NOMO-1 treated with DMSO at 0.1 percent for 48 hours (cell line): ENCODE results near the gene NEUROD2.

Experiments used
- DNase-seq: peaks from one replicate; lab custom pipeline; 2025; ENCODE audit not compliant: unreplicated experiment; lab: John Stamatoyannopoulos, UW

NEUROD2 gene

DNA sequence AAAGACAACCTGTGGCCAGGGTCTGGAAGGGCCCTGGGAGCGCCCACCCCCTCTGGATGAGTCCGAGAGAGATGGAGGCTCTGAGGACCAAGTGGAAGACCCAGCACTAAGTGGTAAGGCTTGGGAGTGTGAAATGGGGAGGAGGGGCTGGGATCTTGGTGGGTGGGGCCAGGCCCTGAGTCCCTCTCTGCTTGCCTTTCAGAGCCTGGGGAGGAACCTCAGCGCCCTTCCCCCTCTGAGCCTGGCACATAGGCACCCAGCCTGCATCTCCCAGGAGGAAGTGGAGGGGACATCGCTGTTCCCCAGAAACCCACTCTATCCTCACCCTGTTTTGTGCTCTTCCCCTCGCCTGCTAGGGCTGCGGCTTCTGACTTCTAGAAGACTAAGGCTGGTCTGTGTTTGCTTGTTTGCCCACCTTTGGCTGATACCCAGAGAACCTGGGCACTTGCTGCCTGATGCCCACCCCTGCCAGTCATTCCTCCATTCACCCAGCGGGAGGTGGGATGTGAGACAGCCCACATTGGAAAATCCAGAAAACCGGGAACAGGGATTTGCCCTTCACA, 28.0 kb upstream of the NEUROD2 start:
- no peak for DNase-seq

DNA sequence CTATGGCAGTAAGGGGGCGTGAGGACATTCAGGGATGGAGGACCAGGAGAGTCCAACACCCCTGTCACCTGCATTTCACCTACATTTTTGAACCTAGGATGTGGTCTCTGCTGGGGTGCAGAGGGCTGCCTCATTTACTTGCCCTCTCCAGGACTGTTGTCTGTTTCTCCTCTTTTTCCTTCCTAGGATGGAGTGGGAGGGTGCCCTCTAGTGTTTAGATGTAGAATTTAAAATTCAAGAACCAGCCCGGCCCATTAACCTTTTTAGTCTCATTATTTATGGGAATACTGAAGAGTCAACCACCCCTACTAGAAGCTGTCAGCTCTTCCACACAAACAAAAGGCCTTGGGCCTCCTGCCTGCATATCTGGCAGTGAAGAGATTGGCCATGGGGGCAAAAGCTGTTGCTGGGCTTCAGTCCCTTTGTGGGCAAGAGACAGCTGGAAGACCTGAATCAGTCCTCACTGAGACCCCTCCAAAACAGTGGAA, 26.7 kb upstream of the NEUROD2 start:
- peak; percentile 24 for DNase-seq

DNA sequence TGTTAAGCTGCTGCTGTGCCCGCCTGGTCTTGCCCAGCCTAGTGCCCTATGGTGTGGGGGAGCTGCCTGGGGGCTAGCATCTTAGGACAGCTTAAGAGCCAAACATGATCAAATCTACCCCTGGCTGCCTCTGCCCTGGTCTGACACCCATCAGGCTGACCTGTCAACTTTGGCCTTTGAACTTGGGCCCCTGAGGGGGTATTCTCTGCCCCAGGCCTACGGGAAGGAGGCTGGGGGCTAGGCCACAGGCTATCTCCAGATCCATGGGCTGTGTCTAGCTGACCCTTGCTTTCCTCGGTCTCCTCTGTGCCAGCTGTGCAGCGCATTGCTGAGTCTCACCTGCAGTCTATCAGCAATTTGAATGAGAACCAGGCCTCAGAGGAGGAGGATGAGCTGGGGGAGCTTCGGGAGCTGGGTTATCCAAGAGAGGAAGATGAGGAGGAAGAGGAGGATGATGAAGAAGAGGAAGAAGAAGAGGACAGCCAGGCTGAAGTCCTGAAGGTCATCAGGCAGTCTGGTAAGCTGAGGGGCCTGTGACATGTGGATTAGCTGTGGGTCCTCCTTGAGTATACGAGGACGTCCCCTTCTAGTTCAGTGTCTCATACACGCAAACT, 26.0 kb upstream of the NEUROD2 start:
- DNase-seq = no peak

DNA sequence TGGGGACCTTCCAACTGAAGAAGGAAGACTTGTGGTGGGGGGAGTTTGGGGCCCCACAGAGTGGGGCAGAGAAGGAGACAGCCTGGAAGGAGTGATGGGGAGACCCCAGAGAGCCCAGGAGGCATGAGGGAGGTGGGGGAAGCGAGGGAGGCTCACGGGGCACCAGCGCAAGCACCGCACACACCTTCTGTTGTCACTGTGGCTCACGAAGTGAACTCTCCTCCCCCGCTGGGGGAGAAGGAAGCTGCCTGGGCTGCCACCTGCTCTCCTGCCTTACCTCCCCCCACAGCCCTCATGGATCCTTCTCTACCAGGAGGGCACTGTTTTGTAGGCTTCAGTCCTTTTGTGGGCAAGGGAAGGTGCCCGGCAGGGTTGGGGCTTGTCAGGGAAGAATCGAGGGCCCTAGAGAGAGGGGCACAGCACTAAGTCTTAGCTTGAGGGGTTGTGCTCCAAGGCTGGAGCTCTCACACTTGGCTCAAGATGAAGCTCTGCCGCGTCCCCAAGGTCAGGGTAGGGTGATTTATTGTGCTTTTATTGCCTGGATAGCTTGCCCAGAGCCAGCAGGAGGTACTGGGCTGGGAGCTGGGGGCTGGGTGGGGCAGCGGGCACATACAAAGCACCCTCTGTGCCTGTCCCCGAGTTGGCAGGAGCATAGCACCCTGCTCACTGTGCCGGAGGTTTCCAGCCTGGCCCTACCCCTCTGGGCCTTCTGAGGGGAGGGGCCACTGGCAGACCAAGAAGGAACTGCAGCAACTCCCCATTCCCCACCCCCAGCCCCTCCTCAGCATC, 24.6 kb upstream of the NEUROD2 start:
- no peak for DNase-seq

DNA sequence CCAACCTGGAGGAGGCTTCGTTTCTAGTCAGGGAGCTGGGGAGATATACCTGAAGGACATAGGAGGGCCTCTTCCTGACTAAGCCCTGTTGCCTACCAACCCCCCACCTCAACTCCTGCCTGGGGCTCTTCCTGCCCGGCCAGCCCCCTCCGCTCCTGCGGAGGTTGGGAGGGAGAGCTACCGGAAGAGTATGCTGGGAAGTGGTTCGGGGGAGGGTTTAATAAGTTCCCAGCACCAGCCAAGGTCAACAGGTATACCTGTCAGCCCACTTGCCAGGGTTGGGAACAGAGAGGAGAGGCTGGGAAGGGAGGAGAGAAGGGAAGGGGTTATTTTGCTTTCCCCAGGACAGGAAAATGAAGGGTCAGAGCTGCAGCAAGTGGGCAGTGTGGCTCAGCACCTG, 23.7 kb upstream of the NEUROD2 start:
- no peak for DNase-seq

DNA sequence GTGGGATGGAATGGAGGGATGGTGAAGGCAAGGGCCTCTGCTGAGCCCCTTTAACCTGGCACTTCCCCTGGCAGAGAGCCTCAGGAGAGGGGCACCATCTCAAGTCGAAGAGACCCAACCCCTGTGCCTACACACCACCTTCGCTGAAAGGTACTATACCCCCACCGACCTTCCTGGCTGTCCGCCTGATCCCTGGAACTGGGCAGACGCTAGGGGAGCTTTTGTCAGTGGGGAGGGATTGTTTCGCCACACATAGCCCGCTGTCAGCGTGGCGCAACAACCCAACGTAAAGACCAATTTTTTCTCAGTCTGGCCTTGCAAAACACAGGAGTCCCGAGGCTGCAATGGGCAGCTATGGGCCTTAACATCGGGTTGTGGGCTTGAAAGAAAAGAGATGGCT, 22.2 kb upstream of the NEUROD2 start:
- peak; percentile 85 for DNase-seq

DNA sequence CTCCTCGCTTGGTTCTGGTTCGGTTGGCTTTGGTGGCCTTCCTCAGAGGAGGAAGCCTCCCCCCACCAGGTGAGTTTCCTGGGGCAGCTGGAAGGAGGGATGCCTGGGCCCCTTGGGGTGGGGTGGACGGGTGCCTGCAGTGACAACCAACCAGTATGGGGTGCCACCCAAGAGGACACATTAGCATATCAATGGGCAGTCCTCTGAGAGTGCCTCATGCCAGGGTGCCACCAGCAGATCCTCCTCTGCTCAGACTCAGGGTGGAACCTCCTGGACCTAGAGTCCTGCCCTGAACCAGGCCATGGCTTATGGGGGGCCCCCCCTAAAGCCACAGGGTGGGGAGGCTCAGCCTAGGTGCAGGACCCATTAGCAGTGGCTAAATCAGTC, 21.8 kb upstream of the NEUROD2 start:
- no peak for DNase-seq

DNA sequence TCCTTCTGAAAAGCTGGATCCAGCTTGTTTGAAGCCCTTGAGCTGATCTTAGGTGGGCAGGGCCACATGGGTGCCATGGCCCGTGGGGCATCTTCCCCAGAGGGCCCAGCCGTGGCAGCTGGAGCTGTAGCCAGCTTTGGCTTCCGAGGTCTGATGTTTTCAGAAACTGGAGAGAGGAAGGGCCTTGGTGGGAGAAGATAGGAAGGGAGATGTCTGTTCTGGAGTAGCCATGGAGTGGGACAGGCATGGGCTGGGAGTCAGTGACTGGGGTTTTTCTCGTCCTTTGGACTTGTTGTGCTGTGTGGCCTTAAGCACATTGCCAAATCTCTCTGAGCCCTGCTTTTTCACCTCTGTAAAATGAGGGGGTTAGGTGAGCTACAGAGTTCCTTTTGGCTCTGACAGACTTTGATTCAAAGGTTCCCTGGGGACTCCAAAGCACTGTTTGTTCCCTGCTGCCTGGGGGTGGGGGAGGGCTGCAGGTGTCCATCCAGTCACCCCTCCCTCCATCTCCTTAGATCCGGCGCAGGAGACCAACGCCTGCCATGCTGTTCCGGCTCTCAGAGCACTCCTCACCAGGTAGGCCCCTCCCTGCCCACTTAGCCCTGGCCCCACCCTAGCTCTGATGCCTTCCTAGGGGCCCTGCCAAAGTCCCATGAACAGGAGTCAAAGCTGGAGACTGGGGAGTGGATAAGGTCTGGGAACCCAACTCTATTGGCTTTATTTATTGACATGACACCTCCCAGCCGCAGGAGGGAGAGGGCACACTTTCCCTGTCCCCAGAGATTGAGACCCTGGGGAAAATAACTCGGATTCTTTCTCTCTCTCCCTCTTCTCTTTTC, 21.2 kb upstream of the NEUROD2 start:
- DNase-seq = no peak

DNA sequence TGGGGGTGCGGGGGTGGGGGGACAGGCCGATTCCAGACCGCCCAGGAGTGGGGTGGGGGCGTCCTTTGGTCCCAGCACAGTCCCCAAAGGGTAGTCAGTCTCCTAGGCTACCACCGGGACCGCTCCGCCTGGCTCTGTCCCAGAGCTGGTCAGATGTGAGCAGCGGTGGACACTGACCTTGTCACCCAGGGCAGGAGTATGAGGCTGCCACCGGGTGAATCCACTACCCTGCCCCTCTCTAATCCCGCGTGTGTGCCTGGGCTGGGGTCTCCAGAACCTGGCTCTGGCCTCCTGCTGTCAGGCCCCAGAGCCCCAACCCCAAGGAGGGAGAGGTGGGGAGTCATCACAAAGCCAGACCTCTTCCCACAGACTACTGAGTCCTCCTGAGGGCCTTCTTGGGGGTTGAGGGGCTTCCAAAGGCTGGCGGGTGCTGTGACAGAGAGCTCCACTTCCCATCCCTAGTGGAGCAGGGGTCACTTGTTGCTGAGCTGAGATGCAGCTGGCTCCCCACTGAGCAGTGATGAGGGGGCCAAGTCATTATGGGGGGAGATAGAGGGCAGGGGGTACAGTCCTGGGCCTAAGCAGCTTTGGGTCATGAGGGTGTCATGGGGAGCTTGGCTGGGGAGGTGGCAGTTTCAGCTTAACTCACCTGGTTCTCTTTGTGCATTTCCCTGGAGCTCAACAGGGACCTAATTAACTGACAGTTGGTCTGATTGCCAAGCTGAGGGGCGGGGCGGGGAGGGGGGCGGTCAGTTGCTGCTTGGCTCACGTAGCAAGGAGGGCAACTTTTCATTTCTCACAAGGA, 20.2 kb upstream of the NEUROD2 start:
- DNase-seq = no peak

DNA sequence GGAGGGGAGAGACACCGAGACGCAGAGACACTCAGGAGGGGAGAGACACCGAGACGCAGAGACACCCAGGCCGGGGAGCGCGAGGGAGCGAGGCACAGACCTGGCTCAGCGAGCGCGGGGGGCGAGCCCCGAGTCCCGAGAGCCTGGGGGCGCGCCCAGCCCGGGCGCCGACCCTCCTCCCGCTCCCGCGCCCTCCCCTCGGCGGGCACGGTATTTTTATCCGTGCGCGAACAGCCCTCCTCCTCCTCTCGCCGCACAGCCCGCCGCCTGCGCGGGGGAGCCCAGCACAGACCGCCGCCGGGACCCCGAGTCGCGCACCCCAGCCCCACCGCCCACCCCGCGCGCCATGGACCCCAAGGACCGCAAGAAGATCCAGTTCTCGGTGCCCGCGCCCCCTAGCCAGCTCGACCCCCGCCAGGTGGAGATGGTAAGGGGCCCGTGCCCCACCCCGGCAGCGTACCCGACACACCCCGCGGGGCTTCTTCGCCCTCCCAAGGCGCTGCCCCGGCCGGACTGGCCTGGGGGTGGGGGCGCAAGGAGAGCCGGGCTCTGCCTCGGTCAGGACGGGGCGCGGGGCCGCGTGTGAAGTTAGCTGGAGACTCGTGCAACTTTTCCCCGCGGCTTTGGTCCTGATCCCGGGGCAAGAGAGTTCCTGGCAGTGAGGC, 19.5 kb upstream of the NEUROD2 start:
- DNase-seq = no peak

DNA sequence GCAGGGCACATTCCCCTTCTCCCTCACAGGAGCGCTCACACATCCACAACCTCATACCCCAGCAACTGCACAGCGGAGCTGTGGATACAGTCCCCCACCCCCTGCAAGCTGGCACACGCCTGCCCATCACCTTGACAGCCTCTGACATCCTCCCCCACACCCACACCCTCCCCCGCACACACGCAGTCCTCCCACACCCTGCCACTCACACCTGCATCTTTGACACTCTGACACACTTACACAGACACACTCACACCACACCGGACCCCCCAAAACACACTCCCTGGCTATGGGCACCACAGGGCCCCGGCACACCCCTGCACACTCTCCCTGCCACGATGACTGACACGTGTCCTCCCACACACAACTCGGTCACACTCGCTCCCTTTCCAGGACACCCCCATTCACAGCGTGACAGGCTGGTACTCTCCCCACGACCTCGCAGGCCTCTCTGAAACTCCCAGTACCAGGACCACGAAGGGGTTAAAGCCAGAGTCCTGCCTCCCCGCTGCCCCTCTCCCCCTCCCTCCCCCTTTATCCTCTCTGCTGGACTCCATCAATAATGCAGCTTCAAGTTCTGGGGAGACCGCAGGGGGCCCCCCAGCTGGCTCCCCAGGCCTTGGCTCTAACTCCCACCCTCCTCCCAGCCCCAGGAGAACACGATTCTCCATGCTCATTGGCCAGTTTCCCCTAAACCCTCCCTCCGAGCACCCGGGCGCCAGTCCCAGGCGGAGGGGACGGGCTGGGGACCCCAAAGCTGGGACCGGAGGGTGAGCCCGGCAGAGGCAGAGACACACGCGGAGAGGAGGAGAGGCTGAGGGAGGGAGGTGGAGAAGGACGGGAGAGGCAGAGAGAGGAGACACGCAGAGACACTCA, 18.7 kb upstream of the NEUROD2 start, which contains the start of gene PPP1R1B:
Gene PPP1R1B, plus strand, starts transcription at position 782 of the 876 bp plus-strand sequence. CDS start 441 bp downstream, outside the sequence.
- DNase-seq = no peak

DNA sequence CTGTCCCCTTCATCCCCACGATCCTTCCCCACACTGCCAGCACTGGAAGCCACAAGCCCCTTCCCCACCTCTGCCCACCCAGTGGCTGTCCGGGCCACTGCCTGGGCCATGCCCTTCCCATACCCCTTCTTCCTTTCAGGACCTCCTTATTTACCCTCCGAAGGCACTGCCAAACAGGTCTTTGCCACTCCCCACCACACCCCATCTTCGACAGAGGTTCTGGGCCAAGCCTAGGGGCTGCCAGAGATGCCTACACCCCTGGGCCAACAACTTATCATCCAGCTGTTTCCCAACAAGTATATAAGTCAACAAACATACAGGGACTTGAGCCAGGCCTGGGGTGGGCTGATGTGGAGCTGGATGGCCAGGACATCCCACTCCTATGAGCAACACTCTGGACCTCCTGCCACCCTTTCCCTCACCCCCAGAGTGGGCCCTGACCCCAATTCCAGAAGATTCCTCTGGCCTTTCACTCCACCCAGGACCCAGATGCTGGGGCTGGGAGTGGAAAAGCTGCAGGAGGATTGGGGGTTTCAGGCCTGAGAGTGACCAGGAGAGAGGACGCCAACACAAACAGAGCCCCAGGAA, 17.6 kb upstream of the NEUROD2 start:
- DNase-seq = no peak

DNA sequence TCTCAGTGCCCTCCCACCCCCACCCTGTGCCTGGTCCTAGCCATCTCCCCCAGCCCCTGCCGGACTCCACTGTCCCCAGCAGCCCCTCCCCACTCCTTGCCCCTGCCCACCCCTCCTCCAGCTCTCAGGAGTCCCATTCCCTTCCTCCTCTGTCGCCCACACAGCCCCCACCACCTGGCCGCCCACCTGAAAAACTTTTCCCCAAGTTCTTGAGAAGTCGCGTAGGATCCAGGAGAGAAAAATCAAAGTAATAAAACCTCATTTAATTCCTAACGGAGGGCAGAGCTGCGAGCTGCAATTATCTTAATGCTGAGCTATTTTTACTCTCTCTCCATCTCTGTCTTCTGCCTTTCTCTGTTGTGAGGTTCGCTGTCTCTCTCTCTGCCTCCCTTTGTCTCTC, 16.6 kb upstream of the NEUROD2 start:
- no peak for DNase-seq

DNA sequence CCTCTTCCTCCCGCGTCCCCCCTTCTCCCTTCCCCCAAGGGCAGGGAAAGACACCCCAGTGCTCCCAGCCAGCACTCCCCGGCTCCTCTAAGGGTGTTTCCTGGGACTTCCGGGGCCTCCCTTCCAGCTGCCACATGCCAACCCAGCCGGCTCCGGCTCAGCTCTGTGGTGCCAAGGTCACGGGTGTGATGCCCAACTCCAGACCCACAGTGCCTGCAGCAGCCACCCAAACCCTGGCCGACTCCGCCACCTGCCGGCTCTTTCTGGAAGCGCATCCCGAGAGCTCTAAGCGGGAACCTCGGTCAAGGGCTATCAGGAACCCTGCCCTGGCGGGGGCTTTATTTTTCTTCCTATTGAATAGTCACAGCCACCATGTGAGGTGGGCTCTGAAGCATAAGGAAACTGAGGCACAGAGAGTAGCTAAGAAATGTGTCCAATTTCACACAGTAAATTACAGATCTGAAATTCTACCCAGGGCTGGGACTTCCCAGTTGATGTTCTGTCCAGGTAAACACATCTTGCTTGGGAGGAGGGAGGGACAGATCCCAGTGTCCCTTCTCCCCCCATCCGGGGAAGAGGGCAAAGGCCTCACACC, 15.7 kb upstream of the NEUROD2 start:
- DNase-seq = peak; percentile 63

DNA sequence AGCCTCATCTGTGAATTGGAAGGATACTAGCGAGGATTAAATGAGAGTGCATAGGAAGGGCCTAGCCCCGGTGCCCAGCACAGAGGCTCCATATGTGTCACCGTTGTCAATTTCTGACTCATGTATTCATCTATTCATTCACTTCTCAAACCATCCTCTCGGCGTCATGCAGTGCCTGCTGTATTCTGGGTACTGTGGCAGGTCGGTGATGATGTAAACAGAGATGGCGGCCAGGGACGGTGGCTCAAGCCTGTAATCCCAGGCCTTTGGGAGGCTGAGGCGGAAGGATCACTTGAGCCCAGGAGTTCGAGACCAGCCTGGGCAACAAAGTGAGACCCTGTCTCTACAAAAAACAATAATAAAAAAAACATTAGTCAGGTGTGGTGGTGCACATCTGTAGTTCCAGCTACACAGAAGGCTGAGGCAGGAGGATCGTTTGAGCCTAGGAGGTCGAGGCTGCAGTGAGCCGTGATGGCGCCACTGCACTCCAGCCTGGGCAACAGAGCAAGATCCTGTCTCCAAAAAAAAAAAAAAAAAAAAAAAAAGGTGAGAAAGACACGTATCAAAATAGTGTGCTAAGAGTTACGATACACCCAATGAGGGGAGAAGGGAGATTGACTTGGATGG, 14.8 kb upstream of the NEUROD2 start:
- no peak for DNase-seq

DNA sequence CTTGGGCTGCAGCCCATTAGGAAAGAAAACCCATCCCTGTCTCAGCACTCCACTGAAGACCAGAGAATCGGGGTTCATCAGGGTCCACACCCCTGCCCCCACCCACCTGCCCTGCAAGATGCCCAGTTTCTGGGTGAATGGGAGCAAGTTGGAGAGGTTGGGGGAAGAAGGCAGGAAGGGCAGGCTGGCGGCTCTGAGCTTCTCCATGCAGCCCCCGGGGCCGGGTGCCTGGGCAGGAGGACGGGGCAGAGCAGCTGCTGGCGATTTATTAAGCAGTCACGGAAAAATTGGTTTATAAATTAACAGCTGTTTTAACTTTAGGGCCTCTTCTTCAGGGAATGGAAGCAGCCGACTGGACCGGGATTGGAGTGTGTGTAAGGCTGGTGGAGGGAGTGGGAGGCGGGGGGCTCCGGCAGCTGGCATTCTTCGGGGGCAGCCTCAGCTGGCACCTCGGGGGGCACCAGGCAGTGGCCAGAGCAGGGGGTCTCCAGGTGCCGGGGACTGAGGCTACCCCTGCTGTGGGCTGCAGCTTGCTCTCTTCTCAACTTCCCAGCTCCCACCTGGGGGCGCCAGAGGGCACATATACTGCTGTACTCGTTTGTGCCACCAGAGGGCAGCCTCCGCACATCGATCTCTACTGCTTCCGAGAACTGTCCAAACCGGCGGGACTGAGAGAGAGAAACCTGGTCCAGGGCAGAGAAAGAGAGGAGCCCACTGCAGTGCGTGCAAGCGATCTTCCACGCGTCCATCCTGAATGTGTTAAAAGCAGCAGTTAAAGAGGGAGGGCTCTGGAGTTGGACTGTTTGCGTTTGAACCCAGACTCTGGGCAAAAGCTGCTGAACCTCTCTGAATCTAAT, 14.0 kb upstream of the NEUROD2 start:
- peak; percentile 79 for DNase-seq

DNA sequence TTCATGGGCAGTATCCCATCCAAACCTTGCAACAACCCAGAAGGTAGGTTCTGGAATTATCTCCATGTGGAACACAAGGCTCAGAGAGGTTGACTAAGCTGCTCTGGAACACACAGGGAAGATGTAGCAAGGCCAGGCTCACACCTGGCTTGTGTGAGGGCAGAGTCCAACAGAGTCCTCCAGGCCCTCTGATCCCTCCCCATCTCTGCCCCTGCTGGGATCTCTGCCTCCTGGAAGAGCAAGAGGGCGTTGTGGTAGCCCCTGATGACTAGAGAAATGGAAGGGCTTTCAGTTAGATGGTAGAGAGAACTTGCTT, 12.0 kb upstream of the NEUROD2 start:
- DNase-seq = no peak
